GM19324 (cell line): ENCODE measurements around the gene FBXW12.
"Not testable (repeated sequence)": the region's sequence is repeated elsewhere in the genome, so short reads cannot be mapped to it uniquely, and the experiment has no call there.

Experiments
- ATAC-seq: cut with Tn5 transposase; IDR thresholded peaks from one replicate; pipeline ENCODE4 v1.9.1; 2021; ENCODE audit warnings: mild to moderate bottlenecking, moderate library complexity; ENCODE audit not compliant: unreplicated experiment, low FRiP score

FBXW12 gene

DNA sequence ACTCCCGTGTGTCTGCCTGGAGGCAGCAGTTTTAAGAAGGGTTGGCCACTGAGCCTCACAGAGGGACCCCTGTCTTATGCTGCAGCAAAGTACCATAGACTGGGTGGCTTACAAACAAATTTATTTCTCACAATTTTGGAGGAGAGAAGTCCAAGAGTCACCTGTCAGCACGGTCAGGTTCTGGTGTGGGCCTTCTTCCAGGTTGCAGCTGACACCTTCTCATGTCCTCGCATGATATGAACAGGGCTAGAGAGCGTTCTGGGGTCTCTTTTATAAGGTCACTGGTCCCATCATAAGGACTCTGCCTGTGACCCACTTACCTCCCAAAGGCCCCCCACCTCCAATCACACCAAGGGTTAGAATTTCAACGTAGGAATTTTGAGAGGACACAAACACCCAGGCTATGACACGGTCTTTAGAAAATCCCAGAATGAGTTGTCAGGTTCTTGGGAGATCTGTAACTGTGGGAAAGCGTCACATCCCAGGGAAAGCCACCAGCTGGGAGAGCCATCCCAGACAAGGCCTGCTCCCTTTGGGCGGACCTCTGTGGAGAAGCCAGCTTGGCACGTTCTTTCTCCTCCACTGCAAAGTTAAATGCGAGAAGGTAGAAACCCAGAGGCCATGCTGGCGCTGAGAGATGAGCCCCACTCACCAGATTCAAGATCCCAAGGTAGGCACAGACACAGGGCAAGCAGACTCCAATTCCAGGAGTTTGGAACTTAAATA, at the start of gene FBXW12:
FBXW12 (plus strand) TSS at position 569 of the 726 bp plus-strand sequence. CDS start 549 bp downstream, outside the sequence.
- no peak for ATAC-seq

DNA sequence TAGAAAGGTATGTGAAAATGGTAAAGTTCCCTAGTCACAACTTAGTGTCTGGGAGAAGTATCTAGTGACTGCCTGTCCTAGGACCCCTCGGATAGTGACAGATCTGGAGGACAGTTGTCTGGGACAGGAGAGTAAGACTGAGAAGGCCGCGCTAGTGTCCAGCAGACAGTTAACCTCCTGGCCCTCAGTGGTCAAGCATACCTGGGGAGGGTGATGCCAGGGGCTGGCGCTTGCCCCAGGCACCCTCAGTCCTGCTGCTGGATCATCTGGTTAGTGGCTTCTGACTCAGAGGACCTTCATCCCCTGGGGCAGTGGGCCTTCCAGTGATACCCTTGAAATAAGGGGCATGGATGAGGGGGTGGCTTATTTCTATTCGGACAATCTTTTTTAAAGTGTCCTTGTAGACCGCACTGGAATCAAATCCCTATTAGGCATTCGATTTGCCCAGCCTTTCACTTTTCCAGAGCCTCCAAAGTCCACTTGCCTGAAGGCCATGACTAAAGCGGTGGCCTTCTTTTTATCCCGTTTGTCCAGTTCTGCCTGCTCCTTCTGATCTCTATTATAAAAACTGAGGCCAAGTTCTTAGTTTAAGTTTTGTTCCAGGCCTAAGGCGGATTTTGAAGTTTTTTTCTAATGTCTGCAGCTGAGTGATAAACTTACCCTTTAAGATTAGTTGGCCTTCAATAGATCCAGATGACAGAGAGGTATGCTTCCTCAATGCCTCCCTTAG, 40.1 kb upstream of the FBXW12 start:
- not testable (repeated sequence) for ATAC-seq

DNA sequence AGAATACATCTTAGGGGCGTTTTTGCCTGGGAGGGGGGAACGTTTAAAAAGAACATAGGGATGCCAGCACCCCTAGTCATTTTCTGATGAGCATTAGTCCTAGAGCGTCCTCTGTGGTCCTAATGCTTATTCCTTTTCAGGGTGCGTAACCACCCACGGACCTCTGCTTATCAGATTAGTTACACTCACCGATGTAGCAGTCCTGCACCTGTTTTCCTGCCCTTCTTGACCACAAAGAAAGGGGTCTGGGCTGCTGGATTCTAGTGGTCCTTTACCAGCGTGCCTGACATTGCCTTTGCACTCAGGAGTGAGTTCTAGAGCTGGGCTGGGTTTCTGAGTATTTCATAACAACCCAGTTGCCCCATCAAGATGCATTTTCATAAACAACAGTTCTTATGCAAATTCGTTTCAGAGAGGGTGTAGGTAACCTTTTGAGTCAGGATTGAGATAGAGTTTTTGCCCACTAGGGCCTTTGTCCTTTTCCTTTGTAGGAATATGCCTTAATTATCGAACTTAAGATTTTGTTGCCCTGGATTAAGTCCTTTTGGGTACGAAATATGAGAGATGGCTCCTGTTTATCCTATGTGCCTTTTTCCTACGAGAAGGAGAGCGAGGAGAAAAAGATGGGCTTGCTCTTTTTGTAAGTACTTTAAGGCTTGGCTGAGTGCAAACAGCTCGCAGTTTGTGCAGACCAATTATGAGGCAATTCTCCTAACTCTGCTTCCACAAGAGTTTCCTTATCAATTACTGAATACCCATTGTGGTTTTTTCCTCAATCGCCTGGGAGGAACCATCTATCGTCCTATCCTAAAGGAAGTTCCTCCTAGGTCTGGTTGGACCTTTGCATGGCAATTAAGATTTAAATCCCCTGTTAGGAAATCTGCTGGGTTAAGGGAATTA, 38.4 kb upstream of the FBXW12 start, which contains the start of gene SPINK8:
SPINK8 (minus strand) TSS at position 316 of the 900 bp plus-strand sequence. CDS start 5,320 bp downstream, outside the sequence.
- not testable (repeated sequence) for ATAC-seq

- ATAC-seq: no peak
Observed at GRCh38 chr3:48334605-48335004, 37.4 kb upstream of the FBXW12 start.

DNA sequence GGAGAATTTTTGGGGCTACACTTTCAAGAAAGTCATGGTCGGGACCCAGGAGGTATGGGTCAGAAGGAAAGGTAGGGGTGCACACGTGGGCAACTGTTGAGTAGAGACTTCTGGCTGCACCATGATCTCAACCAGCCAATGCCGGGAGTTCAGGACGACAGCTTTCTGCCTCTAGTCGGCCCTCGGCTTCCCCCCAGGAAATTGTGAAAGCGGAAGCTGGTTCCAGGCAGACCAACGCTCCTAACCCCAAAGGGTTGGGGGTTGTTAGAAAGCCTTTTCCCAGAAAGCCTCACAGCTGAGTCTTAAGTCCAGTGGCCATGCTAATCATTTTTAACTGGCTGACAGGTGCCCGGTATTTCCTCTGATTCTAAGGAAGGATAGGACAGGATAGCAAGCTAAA, 36.7 kb upstream of the FBXW12 start:
- not testable (repeated sequence) for ATAC-seq

- ATAC-seq: not testable (repeated sequence)
Observed at GRCh38 chr3:48337536-48337935, 34.5 kb upstream of the FBXW12 start.

- no peak for ATAC-seq
Observed at GRCh38 chr3:48338635-48339034, 33.4 kb upstream of the FBXW12 start.

DNA sequence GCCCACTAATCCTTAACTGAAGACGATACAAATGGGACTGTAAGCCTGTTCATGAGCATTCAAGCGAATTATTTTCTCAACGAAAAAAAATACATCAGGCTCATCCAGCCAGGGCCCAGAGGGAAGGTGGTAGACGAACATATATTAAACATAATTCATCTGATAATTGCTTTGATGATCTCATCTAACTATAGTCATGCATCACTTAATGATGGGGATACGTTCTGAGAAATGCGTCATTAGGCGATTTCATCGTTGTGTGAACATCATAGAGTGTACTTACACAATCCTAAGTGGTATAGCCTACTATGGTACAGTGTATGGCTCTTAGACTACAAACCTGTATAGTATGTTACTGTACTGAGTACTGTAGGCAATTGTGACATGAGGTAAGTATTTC, 28.6 kb upstream of the FBXW12 start:
- ATAC-seq: no peak

DNA sequence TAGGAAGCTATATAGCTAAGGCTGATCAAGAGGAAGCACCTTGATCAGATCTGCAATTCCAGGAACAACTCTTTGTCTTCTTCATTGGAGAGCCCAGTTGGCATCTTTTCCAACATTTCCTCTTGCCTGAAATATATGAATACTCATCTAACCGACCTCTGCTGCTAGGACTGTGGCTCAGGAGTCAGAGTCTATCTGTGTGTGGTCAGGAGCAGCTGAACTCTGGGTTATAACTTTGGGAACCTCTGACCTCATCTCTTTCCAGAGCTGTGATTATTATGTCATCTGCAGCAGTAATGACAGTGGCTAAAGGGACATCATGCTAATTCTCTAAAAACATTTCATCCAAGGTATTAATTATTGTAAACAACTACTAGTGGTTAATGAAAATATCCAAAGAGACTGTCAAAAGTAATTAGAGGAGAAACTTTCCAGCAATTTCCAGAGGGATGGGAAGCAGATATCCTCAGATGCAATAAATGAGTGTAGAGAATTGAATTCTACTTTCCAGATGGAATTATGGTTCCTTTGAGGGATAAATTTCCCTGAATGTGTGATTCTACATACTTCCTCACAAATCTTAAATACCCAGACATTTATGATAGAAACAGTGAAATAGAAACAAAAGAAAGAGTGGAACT, 27.0 kb upstream of the FBXW12 start:
- ATAC-seq: no peak

DNA sequence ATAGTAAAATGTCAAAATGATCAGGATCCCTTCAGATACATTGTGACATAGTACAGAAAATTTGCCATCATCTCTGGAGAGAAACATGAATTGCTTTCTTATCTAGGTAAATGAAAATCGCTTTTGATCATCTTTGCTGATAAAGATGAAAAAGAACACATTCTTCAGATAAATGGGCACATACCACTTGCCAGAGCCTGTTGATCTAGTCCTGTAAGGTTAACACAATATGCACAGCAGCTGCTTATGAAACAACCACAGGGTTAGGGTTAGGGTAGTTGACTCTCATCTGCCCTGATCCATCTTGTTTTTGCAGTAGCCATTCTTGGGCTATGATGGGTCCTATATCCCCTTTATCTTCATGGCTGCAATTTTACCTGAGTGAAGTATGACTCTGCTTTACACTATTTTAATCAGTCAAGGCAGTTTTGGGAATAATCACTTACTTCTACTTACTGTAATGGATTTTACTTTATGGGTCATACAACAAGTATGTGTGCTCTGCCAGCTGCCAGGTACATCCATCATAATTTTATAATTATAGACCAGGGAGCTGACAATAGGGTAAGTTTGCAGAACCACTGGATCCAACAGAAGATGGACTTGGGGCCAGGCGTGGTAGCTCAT, 26.0 kb upstream of the FBXW12 start:
- no peak for ATAC-seq

DNA sequence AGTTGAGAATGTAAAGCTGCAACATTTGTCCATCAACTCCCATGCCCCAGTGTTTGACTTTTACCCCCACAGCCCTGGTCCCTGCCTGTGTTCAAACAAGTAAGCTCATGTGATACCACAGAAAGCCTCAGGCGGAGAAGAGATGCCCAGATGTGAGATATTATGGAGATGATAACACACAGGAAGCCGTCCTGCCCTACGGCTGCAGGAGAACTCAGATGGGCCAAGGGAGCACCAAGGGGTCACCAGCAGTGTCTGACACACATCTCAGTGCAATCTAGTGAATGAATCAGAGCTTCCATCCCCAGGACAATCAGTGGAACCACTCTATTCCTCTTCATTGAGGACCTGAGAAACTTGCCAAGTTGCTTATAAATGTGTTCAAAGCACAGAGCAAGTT, 24.5 kb upstream of the FBXW12 start:
- no peak for ATAC-seq

DNA sequence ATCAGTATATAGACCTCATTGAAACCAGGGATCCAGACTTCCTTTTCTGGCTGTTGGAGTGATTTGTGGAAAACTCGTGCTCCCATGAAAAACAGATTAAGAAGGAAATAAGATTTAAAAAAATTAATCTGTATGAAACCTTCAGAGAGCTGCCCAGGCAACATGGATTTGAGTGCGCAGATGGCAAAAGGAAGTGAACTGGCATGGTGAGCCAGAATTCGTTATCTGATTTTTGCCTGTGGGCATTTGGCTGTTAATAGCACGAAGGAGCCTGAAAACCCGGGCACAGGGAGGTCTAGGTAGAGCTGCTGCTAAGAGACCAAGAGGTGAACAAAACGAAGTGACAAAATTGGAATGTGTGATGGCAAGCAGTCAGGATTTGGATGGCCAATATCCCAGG, 19.5 kb upstream of the FBXW12 start:
- no peak for ATAC-seq

- no peak for ATAC-seq
Observed at GRCh38 chr3:48353987-48354386, 18.0 kb upstream of the FBXW12 start.

DNA sequence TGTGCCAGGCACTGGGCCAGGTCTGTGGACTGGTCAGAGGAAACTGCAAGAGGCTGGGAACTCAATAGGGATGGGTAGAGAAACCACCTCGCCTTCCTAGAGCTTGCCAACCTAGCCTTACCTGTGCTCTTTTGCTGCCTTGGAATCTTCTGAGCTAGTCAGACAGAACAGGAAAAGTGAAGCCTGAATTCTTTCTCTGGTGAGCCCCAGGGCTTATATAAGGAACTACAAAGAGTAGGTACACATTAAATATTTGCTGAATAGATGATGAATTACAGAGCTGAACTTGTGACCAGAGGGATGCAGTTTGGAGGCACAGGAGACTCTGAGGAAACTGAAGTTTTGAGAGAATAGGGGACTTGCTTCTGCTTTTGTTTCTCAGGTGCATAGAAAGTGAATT, 15.6 kb upstream of the FBXW12 start:
- ATAC-seq: no peak

DNA sequence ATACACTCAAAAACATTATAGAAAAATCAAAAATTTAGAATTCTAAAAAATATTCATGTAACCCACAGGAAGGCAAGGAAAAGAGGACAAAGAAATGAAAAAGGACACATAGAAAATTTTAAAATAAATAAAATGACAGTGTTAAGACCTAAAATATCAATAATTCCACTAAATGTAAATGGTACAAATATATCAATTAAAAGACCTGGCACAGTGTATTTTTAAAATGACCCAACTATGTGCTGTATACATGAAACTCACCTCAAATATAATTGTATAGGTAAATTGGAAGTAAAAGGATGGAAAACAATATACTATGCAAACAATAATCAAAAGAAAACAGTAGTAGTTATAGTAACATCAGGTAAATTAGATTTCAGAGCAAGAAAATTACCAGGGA, 10.1 kb upstream of the FBXW12 start:
- no peak for ATAC-seq

GRCh38 chr3:48364840-48365239, 7.2 kb upstream of the FBXW12 start:
- ATAC-seq: no peak

- ATAC-seq: no peak
Observed at GRCh38 chr3:48367201-48367600, 4.8 kb upstream of the FBXW12 start.

DNA sequence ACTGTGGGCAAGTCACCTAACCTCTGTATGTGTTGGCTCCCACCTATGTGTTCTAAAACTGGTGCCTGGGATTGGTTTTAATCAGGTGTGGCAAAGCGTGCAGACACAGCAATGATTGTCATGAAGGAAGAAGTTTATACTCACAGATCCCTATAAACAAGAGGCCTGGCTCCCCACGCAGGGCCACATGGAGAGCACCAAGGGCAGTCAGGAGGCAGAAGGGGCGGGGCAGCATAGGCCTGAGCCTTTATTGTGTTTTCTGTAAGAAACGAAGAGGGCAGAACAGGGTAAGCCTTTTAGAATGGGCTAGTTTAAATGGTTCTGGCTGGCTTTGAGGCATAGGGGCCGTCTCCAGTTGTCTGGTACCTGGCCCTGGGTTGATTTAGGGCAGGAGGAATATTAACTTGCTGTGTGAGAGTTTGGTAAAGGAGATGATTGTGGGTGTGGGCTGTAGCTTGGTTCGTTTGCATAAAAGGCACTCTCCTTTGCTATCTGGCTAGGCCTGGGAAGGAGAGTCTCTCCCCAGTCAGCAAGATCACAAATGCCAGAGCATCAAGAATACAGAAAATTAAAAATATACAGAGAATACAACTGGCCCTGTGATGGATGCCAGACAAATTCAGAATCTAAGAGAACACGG, 2.2 kb upstream of the FBXW12 start:
- ATAC-seq: no peak

- ATAC-seq: no peak
Observed at GRCh38 chr3:48370333-48370713, 1.7 kb upstream of the FBXW12 start.
